Skin epidermis (tissue), 12 donors: ENCODE measurements around the gene GPATCH1.
"Not testable (repeated sequence)": the region's sequence is repeated elsewhere in the genome, so short reads cannot be mapped to it uniquely, and the experiment has no call there.

Experiments
- H3K27ac ChIP-seq, 21 experiments: fragments of 200-600 bp; sonication (generic) in 11 of 21; one replicate each; pipeline ENCODE4 v1.5.0; 2020; ENCODE audit warnings: mild to moderate bottlenecking in 3 of 21, inconsistent platforms in 2 of 21, moderate library complexity in 2 of 21
- H3K4me3 ChIP-seq, 7 experiments: fragments of 200-600 bp; sonication (generic) in 2 of 7; one replicate each; pipeline ENCODE4 v1.5.0; 2020; ENCODE audit warnings: inconsistent platforms in 2 of 7, mild to moderate bottlenecking in 2 of 7, moderate library complexity in 1 of 7

The GPATCH1 gene

DNA sequence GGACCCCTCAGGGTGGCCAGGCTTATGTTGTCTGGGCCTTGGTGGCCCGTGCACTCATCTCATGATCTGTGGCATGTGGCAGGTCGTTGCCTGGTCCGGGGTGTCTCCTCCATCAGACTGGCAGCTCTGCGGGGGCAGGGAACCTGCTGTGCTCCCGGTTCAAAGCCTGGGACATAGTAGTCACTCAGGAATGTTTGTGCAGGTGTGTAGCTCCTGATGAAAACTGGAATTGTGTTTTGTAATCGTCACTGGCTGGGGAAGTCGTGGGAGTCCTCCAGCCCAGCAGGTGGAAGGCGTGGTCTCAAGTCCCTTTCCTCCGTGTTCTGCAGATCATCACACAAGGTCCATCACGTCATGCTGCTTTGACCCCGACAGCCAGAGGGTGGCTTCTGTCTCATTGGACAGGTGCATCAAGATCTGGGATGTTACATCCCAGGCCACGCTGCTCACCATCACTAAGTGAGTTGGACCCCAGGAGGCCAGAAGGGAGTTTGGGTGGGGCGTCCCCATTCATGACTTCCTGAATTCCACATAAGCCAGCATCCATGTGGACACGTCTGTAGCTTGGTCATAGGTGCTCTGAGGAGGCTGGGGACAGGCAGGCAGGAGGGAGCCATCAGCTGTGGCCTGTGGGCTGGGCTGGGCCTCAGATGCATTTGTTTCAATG is 70.0 kb downstream of the GPATCH1 start:
- Histone ChIP-seq H3K27ac (no peak overlapping the region), H3K4me3 (no peak overlapping the region)

DNA sequence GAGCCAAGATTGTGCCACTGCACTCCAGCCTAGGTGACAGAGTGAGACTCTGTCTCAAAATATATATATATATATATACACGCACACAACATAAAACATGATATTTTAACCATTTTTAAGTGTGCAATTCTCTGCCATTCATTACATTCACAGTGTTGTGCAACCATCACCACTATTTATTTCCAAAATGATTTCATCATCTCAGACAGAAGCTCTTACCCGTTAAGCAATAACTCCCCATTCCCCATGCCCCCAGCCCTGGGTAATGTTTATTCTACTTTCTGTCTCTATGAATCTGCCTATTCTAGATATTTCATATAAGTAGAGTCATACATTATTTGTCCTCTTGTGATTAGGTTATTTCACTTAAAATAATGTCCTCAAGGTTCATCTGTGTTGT is 71.2 kb downstream of the GPATCH1 start:
- Histone ChIP-seq H3K27ac (no peak overlapping the region), H3K4me3 (no peak overlapping the region)

DNA sequence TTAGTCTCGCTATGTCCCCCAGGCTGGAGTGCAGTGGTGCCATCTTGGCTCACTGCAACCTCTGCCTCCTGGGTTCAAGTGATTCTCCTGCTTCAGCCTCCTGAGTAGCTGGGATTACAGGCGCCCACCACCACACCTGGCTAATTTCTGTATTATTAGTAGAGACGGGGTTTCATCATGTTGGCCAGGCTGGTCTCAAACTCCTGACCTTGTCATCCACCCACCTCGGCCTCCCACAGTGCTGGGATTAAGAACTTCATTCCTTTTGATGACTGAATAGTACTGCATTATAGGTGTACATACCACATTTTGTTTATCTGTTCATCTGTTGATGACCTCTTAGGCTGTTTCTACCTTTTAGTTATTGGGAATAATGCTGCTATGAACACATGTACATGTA is 71.6 kb downstream of the GPATCH1 start:
- not testable (repeated sequence) for H3K4me3 ChIP-seq, H3K27ac ChIP-seq

DNA sequence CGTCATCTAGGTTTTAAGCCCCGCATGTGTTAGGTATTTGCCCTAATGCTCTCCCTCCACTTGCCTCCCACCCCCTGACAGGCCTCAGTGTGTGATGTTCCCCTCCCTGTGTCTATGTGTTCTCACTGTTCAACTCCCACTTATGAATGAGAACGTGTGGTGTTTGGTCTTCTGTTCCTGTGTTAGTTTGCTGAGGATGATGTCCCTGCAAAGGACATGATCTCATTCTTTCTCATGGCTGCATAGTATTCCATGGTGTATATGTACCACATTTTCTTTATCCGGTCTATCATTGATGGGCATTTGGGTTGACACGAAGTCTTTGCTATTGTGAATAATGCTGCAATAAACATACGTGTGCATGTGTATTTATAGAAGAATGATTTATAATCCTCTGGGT is 73.3 kb downstream of the GPATCH1 start:
- H3K27ac ChIP-seq, H3K4me3 ChIP-seq: not testable (repeated sequence)

DNA sequence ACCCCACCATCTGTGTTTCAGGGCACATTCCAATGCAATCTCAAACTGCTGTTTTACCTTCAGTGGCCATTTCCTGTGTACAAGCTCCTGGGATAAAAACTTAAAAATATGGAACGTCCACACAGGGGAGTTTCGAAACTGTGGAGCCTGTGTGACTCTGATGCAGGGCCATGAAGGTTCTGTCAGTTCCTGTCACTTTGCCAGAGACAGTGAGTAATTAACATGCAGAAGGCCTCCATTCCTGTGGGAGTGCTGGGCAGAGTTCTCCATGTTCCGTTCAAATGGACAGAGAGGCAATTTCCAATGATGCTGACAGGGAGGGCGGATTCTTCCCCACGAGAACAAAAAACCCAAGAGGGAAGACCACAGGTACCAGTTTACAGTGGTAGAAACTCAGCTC is 75.4 kb downstream of the GPATCH1 start:
- Histone ChIP-seq H3K27ac (no peak overlapping the region), H3K4me3 (no peak overlapping the region)

DNA sequence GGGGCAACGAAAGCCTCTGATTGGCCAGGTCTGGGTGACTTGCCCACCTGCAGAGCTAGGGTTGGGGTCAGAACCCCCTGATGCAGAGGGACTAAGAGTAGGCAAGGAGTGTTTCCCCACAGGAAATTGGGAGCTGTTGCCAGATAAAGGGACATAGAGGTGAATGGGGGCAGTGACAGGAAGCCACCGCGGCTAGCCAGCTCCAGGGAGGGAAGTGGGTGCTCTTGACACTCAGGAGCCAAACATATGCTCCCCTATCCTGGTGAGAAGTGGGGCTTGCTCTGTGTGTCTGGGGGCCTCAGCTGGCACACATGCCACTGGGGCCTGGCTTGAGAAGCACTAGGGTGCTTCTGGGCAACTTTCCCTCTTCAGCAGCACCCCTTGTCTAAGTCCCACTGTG is 76.9 kb downstream of the GPATCH1 start:
- no peak overlapping the region for H3K27ac ChIP-seq

DNA sequence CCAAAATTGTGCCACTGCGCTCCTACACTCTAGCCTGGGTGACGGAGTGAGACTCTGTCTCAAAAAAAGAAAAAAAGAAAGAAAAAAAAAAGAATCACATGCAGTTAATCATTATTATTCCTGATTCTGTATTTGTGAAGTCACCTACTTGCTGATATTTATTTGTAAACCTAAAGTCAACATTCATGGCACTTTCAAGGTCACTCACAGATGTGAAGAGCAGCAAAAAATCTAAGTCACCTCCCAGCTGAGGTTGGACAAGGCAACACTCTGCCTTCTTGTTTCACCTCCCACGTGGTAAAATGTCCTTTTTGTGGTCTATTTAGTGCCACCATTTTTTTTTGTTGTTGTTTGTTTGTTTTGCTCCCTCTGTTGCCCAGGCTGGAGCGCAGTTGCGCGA is 77.4 kb downstream of the GPATCH1 start:
- H3K27ac ChIP-seq, result no peak overlapping the region

More for the DNA sequence above, 76.9 kb downstream of the GPATCH1 start:
- H3K4me3 ChIP-seq, result no peak overlapping the region

DNA sequence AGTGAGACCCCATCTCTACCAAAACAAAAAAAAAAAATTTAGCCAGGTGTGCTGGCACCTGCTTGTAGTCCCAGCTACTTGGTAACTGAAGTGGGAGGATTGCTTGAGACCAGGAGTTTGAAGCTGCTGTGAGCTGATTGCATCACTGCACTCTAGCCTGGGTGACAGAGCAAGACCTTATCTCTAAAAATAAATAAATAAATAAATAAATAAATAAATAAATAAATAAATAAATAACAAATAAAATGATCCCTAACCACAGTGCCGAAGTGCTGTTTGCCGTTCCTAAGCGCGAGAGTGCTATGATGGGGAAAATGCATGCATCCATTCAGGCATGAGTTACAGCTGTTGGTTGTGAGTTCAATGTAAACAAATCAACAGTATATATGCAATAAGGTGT is 78.2 kb downstream of the GPATCH1 start:
- H3K4me3 ChIP-seq, result no peak overlapping the region
- H3K27ac ChIP-seq, result no peak overlapping the region

More for the DNA sequence above, 77.4 kb downstream of the GPATCH1 start:
- H3K4me3 ChIP-seq, result no peak overlapping the region

DNA sequence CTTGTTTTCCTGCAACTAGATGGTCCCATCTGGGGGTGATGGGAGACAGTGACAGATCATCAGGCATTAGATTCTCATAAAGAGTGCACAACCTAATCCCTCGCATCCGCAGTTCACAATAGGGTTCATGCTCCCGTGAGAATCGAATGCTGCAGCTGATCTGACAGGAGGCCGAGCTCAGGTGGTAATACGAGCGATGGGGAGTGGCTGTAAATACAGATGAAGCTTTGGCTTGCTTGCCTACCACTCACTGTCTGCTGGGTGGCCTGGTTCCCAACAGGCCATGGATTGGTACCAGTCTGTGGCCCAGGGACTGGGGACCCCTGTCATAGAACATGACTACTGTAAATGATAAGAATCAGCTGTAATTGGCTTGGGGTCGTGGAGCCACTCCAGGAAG is 78.9 kb downstream of the GPATCH1 start:
- Histone ChIP-seq H3K27ac (peak overlapping the region in 8 of 21 experiments; percentile 3 to 79 (median 51)), H3K4me3 (no peak overlapping the region)

DNA sequence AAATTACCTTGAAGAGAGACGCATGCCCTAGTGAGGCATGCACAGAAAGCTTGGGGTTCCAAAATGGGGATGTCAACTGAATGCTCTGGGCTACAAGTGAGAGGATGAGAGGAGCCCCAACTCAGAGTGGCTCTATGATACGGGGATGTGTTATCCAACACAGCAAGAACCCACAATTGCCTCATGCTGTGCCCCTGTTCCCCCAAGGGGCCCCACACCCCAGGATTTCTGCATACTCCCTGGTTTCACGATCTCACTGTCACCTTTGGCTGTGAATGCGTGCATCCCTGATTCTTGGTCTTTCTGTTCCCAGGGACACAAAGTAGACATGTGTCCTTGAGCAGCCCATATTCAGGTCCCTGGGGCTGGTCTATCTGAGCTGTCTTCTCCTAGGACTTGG is 80.2 kb downstream of the GPATCH1 start:
- H3K4me3 ChIP-seq, result no peak overlapping the region
- peak overlapping the region in 3 of 21 experiments; percentile 50 to 79 (median 50) for H3K27ac ChIP-seq

DNA sequence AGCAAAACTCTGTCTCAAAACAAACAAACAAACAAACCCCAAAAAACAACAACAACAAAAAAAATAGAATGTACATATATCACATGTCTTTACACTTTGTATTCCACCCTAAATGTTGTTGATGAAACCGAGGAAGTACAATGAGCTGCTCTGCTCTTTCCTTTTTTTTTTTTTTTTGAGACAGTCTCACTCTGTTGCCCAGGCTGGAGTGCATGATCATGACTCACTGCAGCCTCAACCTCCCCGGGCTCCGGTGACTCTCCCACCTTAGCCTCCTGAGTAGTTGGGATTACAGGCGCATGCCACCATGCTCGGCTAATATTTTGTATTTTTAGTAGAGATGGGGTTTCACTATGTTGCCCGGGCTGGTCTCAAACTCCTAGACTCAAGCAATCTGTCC is 82.5 kb downstream of the GPATCH1 start:
- H3K27ac ChIP-seq, result no peak overlapping the region
- no peak overlapping the region for H3K4me3 ChIP-seq

DNA sequence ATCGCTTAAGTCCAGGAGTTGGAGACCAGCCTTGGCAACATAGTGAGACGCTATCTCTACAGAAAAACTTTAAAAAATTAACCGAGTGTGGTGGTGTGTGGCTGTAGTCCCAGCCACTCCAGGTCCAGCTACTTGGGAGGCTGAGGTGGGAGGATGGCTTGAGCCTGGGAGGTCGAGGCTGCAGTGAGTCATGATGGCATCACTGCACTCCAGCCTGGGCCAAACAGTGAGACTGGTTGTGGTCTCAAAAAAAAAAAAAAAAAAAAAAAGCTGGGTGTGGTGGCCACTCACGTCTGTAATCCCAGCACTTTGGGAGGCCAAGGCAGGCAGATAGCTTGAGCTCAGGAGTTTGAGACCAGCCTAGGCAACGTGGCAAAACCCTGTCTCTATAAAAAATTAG is 85.1 kb downstream of the GPATCH1 start:
- H3K27ac ChIP-seq, H3K4me3 ChIP-seq: not testable (repeated sequence)

DNA sequence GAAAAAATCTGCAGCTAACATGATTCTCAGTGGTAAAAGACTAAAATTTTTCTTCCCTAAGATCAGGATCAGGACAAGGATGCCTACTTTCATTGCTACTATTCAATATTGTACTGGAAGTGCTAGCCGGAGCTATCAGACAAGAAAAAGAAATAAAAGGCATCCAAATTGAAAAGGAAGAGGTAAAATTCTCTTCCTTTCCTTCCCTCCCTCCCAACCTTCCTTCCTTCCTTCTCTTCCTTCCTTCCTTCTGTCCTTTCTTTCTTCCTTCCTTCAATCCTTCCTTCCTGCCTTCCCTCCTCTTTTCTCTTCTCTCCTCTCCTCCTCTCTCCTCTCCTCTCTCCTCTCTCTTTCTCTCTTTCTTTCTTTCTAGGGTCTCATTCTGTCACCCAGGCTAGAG is 86.5 kb downstream of the GPATCH1 start:
- no peak overlapping the region for H3K4me3 ChIP-seq
- H3K27ac ChIP-seq, result no peak overlapping the region

DNA sequence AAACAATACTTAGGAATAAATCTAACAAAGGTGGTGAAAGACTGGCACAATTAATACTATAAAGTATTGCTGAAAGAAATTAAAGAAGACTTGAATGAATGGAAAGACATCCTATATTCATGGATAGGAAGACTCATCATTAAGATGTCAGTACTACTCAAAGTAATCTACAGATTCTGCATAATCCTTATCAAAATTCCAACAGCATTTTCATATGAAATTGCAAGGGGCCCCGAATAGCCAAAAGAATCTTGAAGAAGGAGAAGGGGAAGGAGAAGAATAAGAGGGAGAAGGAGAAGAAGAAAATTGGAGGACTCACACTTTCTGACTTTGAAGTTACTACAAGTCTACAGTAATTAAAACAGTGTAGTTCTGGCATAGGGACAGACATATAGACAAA is 87.5 kb downstream of the GPATCH1 start:
- Histone ChIP-seq H3K4me3 (no peak overlapping the region), H3K27ac (no peak overlapping the region)

DNA sequence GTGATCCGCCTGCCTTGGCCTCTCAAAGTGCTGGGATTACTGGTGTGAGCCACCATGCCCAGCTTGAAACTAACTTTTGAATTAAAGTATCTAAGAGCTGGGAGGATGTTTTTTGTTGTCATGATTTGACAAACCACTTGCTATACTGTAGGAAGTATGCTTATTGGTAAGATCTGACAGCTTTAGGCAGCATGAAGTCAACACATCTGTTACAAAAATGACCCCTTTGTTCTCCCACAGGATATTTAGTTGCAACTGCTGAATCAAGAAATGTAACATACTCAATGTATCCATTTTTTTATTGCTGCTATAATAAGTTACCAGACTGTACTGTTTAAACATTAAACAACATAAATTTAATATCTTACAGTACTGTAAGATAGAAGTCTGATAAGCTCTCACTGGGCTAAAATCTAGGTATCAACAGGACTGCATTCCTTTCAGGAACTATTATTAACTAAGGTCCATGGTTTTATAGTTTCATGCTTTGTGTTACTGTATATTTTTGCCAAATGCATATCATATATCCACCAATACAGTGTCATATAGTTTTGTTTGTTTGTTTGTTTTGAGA is 90.3 kb downstream of the GPATCH1 start:
- Histone ChIP-seq H3K27ac (no peak overlapping the region), H3K4me3 (no peak overlapping the region)

DNA sequence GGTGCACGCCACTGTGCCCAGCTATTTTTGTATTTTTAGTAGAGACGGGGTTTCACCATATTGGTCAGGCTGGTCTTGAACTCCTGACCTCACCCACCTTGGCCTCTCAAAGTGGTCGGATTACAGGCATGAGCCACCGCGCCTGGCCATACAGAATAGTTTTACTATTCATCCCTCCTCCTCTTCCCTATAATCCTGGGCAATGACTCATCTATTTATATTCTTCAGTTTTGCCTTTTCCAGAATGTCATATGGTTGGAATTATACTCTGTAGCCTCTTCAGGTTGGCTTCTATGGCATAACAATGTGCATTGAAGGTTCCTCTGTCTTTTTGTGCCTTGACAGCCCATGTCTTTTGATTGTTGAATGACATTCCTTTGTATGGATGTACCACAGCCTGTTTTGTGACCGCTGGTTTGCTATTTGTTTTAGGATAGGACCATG is 91.0 kb downstream of the GPATCH1 start:
- Histone ChIP-seq H3K4me3 (no peak overlapping the region), H3K27ac (no peak overlapping the region)

DNA sequence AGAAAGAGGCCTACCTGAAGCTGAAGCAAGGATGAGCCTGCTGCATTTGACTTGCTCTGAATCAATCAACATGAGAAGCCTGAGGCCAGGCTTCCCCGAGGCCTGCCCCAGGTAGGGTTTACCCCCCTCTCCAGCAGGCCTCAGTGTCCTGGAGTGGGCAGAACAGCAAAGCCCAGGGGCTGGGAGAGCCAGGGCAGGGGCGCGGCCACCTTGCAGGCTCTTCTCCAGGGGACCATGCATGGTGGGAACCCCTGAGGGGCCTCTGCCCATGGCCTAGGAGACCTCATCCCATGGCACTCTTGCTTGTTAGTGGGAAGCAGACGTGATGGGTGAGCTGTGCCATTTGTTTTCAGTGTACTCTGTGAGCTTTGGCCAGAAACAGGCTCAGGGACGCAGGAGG is 93.2 kb downstream of the GPATCH1 start:
- Histone ChIP-seq H3K4me3 (no peak overlapping the region), H3K27ac (no peak overlapping the region)

DNA sequence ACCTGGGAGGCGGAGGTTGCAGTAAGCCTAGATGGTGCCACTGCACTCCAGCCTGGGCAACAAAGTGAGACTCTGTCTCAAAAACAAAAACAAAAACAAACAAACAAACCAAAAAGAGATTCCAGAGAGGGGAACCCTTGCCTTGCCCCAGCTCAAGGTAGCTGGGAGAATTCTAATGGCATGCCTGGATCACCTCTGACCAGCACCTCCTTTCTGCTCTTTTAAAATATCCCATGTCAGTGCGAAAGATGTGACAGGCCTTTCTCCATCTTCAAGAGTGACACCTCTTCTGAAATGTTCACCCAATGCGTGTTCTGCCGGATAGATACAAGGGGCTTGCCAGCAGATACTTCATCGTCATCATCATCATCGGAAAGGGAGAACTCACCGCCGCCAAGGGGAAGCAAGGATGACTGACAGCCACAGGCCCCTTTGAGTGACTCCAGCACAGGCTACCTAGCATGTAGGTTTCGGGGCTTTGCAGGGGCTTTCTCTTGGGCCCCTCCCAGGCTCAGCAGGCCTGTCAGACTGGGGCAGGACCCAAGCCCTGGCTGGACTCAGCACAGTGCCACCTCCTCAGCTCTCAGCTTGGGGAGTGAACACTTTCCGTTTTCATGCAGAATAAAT is 94.3 kb downstream of the GPATCH1 start:
- Histone ChIP-seq H3K4me3 (peak overlapping the region in 1 of 7 experiments; percentile 69), H3K27ac (peak overlapping the region in 2 of 21 experiments; percentile 96 to 97)

DNA sequence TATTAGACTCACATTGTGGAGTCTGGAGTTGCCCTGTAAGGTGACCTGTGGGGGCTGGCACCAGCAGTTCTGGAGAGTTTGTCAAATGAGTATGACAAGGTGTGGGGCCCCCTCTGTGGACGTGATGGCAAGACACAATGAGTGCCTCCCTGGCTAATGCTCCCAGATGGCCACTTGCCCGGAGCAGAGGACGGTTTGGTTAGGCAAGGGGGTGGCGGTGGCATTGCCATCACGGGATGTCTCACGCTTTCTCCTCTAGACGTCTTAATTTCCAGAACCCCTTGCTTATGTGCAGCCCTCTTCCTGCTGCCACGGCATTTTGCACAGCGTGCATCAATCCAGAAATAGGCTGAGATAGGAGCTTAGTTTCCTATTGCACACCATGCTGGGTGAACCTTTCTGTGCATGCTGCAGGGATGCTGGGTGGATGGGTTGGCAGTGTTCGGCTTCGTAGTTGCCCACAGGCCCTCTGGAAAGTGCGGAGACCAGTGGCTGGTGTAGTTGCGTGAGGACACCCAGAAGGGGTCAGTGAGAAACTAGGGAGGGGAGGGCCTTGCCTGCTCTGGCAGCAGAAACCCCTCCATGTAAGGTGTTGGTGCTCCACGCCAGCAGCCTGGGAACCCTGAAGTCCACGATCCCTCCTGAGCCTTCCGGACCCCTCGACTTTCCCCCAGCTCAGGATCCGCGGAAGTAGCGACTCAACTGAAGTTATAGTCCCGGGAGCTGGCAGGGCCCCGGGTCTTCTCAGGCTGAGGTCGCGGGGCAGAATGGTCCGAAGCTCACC is 95.1 kb downstream of the GPATCH1 start:
- Histone ChIP-seq H3K27ac (peak overlapping the region; percentile 77 to 99 (median 95)), H3K4me3 (peak overlapping the region; percentile 69 to 89 (median 81))

DNA sequence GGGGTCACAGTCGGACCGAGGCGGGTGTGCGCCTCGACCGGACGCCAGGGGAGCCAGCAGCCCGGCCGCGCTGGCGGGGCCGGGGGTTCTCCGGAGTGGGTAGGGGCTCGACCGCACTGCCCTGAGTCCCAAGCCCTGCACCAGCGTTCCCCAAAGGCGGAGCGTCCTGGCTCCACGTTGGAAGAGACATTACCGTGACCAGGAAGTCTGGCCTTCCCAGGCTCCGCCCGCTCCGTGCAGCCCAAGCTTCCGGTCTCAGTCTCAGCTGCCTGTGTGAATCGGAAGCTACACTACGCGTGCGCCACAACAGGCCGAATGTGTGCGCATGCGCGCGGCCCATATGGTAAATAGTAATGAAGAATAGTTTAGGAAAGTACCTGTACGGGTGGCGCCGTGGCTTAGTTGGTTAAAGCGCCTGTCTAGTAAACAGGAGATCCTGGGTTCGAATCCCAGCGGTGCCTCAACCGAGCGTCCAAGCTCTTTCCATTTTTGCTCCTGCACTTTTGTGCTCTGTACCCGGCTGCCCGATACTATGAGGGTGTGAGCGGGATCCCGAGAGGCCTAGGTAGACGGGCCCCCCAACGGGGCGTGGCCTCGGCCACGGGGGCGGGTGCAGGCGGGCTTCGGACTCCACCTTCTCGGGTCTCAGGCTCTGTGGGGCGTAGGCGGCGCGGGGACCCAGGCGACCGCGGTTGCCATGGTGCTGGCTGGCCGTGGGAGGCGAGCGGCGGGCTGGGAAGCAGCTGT is 95.9 kb downstream of the GPATCH1 start:
- Histone ChIP-seq H3K27ac (peak overlapping the region; percentile 77 to 99 (median 95)), H3K4me3 (peak overlapping the region; percentile 69 to 89 (median 81))
